DMS79 (cell line): ENCODE measurements around the gene CRISPLD2.

Source experiments
- DNase-seq: peaks from one replicate; lab custom pipeline; 2025; lab: John Stamatoyannopoulos, UW

Gene CRISPLD2

DNA sequence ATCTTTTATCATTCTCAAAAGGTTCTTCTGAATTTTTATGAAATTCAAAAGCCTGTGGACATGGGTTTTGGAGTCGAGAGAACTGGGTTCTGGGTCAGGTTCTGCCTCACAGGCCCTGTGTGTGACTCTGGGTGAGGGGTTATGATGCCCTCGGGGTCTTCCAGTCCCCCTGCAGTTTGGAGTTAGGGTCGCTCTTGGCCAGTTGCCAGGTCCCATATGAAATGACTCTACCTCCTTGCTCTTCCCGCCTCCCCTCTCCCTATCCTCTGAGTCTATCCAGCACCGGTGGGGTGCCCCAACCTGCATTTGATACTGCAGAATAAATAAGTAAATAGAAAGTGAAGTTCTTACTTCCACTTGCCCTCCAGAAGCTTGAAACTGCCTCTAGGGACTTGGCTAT is 137.4 kb downstream of the CRISPLD2 start:
- no peak for DNase-seq

- no peak for DNase-seq
Observed at GRCh38 chr16:84957792-84958191, 138.0 kb downstream of the CRISPLD2 start.
